KG1 (cell line): ENCODE results near the gene SLC17A5.
"Not testable (repeated sequence)": the region's sequence is repeated elsewhere in the genome, so short reads cannot be mapped to it uniquely, and the experiment has no call there.

Experiments used
- DNase-seq: peaks from one replicate; lab custom pipeline; 2025; lab: John Stamatoyannopoulos, UW

SLC17A5 gene

DNA sequence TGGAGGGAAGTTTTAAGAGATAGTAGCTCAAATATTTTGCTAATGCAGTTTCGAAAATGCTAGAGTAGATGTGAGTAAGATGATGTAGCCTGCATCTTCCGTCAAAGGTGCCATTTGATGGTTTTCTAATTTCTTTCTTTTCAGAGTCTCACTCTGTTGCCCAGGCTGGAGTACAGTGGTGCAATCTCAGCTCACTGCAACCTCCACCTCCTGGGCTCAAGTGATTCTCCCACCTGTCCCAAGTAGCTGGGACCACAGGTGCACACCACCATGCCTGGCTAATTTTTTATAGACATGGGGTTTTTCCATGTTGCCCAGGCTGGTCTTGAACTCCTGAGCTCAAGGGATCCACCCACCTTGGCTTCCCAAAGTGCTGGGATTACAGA lies 87.3 kb downstream of the SLC17A5 start:
- DNase-seq, result not testable (repeated sequence)

DNA sequence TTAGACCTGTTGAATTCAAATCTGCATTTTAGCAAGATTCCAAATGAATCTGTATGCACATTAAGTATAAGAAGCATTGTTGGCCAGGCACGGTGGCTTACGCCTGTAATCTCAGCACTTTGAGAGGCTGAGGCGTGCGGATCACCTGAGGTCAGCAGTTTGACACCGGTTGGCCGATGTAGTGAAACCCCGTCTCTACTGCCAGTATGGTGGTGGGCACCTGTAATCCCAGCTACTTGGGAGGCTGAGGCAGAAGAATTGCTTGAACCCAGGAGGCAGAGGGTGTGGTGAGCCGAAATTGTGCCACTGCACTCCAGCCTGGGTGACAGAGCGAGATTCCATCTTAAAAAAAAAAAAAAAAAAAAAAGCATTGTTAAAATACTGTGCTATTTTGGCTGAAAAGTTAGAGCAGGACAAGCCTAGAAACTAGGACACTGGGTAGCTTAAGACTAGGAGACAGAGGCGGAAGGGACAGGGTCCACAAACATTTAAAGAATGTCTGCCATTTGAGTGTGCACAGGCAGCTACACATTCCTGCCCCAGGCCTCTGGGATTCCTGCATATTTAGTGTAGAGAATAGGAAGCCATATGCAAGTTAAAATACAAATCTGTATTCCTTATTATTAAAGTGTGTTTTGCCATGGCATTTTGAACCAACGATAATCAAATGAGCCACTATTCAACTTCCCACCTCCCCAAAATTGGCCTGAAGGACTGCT lies 87.9 kb downstream of the SLC17A5 start:
- no peak for DNase-seq

DNA sequence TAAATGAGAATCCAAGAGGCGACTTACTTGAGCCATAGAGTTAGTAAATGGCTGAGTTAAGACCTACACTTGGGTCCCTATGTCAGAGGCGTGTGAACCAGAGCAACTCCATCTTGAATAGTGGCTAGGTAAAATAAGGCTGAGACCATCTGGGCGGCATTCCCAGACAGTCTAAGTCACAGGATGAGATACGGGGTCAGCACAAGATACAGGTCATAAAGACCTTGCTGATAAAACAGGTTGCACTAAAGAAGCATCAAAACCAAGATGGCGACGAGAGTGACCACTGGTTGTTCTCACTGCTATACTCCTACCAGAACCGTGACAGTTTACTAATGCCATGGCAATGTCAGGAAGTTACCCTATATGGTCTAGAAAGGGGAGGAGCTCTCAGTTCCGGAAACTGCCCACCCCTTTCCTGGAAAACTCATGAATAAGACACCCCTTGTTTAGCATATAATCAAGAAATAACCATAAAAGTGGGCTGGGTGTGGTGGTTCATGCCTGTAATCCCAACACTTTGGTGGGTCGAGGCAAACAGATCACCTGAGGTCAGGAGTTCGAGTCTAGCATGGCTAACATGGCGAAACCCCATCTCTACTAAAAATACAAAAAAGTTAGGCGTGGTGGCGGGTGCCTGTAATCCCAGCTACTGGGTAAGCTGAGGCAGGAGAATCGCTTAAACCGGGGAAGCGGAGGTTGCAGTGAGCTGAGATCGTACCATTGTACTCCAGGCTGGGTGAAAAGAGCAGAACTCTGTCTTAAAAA lies 89.0 kb downstream of the SLC17A5 start:
- DNase-seq, result no peak

DNA sequence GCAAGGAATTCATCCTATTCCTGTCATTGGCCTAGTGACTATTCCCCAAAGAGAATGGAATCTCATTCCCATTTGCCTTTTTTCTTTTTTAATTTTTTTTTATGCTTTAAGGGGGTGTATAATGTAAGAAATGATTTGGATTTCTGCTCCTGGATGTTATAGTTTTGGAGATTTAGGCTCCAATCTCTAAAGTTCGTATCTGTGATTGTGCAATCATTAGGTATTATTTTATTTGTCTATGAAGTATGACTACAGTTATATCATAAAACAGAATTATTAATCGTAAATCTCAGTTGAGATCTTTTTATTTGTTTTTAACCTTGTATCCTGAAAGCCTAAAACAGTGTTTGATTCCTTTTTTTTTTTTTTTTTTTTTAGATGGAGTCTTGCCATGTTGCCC lies 91.2 kb downstream of the SLC17A5 start:
- no peak for DNase-seq

DNA sequence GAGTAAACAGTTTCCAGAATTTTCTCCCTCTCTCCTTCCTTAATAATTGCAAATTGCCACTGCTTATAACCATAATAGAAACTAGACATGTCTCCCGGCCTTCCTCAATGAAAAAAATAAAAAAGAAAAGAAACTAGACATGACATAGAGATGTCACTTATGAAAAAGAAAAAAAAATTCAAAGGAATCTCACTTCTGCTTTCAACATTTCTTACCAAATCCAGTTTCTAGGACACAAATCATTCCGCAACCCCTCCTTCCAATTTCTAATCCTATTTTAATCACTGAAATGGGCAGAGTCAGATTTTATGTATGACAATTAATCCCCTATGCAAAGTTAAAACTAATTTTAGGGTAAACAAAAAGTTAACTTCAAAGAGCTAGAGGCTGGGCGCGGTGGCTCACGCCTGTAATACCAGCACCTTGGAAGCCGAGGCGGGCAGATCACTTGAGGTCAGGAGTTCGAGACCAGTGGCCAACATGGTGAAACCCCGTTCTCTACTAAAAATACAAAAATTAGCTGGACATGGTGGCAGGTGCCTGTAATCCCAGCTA lies 92.9 kb downstream of the SLC17A5 start:
- DNase-seq, result no peak

DNA sequence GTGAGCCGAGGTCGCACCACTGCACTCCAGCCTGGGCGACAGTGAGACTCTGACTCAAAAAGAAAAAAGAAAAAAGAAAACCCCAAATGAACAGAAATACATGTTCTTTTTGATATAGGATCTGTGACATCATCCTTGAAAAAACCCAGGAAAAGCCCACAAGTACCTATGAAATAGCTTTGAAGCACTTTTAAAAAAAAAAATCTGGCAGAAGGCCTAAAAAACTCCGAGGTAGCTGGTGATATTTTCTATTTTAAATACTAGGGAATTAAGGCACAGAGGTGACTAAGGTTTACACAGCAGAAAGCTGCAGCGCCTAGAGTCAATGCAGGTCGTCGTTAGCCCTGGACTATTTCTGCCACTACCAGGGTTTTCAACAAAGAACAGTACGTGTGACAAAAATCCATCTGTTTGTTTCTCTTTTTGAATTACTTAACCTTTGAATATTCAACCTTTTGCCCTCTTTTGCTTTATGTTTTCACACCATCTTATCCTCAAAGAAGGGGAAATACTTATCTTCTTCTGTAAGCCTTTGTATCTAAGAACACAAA lies 93.5 kb downstream of the SLC17A5 start:
- DNase-seq, result no peak

DNA sequence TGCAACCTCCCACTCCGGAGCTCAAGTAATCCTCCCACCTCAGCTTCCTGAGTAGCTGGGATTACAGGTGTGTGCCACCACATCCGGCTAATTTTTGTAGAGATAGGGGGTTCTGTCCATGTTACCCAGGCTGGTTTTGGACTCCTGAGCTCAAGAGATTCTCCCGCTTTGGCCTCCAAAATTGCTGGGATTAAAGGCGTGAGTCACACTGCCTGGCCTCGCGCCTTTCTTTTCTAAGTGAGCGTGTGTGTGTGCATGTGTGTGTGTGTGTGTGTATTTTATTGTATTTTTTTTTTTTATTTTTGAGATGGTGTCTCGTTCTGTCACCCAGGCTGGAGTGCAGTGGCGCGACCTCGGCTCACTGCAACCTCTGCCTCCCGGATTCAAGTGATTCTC lies 94.4 kb downstream of the SLC17A5 start:
- not testable (repeated sequence) for DNase-seq

DNA sequence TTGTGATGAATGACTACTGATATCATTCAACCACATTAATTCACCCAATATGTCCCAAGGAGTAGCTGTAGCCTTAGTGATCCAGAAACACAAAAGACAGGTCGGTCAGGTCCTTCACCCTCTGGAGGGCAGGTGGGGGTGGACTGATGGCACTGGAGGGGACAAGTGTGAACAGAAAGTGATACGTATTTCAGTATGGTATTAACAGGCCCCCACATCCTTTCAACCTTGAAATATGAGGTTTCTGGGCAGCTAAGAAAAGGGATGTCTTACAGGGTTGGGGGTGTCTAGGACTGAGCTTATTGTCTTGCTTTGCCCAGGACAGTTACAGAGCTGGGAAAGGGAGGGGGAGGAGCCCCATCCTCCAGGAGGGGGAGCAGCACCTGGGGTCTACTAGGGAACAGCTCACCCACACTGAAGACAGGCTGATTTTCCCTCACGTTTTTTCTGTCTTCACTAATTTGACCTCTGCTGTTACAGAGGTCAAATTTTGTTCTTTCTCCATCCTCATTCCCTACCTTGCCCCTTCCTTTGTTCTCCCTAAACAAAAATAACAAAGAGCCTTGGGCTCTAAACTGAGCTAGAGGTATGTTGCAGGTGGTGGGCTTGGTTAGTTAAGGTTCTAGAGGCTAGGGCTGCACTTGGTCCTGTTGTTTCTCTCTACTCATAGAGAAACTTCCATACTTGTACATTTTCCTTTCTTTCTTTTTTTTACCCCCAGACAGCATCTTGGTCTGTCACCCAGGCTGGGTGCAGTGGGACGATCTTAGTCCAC lies 95.0 kb downstream of the SLC17A5 start:
- DNase-seq, result no peak

DNA sequence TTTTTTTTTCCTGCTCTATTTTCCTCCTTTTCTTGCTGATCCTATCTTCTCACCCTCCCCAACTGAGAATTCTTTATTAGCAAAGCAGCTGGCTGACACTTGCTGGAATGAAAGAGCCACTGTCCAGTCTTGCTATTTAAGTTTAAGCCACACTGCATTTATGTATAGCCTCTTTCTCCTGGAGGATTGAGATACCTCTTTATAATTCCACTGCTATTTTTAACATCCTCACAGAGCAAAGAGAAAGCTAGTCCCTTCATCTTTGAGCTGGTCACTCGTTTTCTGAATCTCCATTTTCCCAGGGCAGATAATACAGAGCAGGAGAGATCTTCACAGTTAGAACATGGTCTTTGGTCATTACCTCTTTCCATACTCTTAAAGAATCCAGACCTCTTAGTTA lies 97.0 kb downstream of the SLC17A5 start:
- DNase-seq, result no peak

DNA sequence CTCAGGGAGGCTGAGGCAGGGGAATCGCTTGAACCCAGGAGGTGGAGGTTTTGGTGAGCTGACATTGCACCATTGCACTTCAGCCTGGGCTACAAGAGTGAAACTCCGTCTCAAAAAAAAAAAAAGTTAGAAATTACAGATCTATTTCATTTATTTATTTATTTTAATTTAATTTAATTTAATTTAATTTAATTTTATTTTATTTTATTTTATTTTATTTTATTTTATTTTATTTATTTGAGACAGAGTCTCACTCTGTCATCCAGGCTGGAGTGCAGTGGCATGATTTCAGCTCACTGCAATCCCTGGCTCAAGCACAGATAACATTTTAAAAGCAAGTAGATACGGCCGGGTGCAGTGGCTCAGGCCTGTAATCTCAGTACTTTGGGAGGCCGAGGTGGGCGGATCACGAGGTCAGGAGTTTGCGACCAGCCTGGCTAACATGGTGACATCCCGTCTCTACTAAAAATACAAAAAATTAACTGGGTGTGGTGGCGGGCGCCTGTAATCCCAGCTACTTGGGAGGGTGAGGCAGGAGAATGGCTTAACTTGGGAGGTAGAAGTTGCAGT lies 98.3 kb downstream of the SLC17A5 start:
- not testable (repeated sequence) for DNase-seq

DNA sequence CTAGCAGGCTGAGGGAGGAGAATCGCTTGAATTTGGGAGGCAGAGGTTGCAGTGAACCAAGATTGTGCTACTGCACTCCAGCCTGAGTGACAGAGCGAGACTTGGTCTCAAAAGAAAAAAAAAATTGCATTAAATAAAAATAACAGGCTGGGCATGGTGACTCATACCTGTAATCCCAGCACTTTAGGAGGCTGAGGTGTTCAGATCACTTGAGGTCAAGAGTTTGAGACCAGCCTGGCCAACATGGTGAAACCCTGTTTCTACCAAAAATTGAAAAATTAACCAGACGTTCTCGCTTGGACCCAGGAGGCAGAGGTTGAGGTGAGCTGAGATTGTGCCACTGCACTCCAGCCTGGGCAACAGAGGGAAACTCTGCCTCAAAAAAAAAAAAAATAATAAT lies 102.7 kb downstream of the SLC17A5 start:
- DNase-seq, result not testable (repeated sequence)

DNA sequence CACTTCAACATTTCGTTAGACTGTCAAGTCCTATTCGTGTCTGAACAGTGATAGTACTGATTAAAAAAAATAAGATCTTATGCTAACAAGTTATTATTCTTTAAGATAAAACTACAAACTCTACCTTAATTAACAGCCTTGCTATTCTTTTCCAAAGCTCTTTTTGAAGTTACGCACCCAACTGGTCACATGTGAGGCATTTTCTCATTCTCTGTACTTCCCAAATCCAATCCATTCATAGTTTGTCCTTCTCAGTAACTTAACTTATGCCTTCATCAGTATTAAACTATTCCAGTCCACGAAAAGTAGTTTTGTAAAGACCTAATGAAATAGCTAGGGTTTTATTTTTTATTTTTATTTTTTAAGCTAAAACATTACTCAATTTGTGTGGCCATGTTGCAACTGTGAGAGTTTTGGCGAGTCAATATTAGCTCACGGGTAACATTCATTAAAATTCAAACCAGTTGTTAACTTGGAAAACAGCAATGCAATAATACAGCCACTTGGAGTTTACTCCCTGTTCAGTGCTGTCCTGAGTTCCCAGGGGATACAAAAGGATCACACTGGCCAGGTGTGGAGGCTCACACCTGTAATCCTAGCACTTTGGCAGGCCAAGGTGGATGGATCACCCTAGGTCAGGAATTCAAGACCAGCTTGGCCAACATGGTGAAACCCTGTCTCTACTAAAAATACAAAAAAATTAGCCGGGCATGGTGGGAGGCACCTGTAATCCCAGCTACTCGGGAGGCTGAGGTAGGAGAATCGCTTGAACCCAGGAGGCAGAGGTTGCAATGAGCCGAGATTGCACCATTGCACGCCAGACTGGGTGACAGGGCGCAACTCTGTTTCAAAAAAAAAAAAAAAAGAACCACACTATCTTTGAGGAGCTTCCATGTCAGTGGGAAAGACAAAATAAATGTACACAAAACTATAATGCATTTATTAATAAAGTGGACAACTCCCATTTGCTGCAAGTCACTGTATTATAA lies 105.0 kb downstream of the SLC17A5 start:
- DNase-seq, result no peak

DNA sequence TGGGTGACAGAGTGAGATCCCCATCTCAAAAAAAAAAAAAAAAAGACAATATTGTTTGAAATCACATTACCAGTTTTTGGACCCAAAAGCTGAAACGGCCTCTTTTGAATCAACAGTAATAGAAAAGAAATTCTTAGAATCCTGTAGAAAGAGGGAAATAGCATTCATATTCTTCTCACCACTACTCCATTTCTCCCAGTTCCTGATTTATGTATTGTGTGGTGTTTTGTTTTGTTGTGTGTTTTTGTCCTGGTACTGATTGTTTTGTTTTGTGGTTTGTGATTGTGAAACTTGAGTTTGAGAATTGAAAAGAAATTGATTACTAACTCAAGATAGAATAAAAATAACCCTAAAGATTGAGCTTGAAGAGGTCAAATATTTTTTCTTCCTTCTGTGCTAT lies 106.8 kb downstream of the SLC17A5 start:
- no peak for DNase-seq
